Fibroblast of peridontal ligament (primary cell): ENCODE measurements around the gene SMIM10L1.

ENCODE experiments used
- DNase-seq: peaks from one replicate; pipeline ENCODE4 v3.0.0-alpha.2; 2010; ENCODE audit errors: extremely low read depth

Gene SMIM10L1

GRCh38 chr12:11171145-11171968 is at the start of gene SMIM10L1:
Gene SMIM10L1, plus strand, starts transcription at chr12:11171194. Its CDS starts 163 bp downstream, at chr12:11171357.
- DNase-seq = peak; percentile 92

DNA sequence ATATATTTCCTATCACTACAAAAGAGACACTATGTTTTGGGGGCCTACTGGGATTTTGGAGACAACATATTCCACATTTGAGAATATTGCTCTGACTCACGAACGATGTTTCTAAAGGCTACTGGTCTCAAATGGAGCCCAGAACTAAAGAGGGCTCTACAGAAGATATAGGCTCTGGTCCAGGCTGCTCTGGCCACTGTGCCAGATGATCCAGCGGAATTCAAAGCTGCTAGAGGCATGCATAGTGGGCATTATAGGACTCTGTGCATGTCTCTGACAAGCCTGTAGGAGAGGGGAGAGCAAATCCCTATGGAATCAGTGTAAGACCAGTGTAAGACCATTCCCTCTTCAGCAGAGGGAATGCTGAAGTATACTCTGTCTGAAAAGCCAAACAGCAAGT is 40.6 kb upstream of the SMIM10L1 start:
- DNase-seq = no peak

- no peak for DNase-seq
These were observed 40.0 kb upstream of the SMIM10L1 start for GRCh38 chr12:11130999-11131398.

- DNase-seq = no peak
These were observed 37.8 kb upstream of the SMIM10L1 start for GRCh38 chr12:11133162-11133561.

DNA sequence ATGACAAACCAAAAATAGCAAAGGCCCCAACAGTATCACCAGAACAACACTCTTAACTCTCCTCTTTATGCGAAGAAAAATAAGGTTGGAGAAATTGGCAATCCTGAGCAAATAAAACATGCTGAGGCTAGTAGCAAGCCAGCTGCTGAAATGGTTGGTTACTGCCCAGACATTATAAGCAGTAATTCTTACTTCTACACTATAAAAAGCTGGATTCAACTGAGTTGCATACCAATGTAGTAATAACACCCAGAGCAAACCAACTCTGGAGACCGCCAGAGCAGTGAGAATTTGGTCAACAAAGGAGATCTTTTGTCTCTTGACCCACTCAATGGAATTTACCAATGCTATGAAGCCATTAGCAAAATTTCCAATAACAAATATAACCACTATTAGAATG is 37.2 kb upstream of the SMIM10L1 start:
- no peak for DNase-seq

- DNase-seq = peak; percentile 9
These were observed 36.7 kb upstream of the SMIM10L1 start, which contains the start of gene TAS2R30 for GRCh38 chr12:11134305-11134704. Gene TAS2R30, minus strand, starts transcription at chr12:11134644. Its CDS starts 400 bp downstream, at chr12:11134244.

- DNase-seq = no peak
These were observed 34.9 kb upstream of the SMIM10L1 start for GRCh38 chr12:11136075-11136474.

- DNase-seq = no peak
These were observed 27.6 kb upstream of the SMIM10L1 start for GRCh38 chr12:11143352-11143751.

DNA sequence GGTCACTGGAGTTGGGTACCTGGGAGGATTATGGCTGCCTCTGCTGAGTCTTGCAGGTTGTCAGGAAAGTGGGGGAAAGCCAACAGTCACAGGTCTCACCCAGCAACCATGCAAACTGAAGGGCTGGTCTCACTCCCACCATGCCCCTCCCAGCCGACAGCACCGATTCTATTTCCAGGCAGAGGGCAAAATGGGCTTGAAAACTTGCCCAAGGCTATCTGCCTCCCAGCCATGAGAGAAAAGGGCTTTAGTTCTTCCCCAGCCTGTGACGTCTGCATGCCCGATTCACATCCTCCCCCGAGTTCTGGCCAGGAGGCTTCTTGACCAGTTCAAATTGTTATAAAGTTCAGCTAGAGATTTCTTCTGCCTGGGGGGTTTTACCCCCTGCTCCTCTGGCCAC is 26.7 kb upstream of the SMIM10L1 start:
- DNase-seq = no peak

DNA sequence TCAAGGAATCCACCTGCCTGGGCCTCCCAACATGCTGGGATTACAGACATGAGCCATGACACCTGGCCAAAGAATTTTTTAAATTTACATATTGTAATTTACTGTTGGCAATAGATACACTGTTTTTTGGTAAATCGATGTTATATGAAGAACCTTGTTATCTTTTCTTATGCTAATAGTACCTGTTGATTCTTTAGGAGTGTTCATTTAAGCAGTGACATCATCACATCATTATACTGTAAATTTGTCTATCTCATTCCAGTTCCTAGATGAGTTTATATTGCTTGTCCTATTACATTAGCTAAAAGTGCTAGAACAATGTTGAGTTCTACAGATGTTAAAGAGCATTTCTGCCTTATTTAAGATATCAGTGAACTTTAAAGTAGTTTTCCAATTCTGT is 23.6 kb upstream of the SMIM10L1 start:
- no peak for DNase-seq

DNA sequence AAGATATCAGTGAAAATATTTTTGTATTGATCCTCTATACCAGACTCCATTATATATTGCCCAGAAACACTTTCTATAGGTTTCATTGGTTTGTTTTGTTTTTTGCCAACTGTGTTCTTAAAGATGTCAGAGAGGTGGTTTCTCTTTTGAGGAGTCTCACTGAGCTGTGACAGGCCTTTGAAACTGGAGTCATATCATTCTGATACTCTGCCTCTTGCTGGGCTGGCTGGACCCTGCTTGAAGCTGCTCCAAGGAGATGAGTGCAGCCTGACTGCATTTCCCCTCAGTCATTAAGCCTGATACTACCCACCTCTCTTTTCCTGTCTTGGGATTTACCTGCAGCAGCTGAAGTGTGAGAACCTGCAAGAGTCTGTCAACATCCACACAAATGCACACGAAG is 20.2 kb upstream of the SMIM10L1 start:
- DNase-seq = no peak

DNA sequence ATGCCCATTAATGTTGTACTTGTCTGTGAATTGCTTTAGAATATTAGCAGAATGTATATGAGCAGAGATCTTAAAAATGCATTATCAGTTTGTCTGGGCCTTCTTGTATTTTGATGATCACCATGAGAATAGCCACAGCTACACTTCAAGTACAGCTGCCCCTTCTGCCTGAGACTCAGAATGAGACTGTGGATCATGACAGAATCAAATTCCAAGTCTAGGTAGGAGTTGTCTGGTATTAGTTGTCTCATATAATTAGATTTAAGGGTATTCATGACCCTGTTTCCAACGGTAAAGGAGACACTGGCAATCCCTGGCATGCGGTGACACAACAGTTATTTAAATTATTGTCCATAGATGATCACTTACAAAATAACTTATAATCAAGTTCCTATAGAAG is 18.3 kb upstream of the SMIM10L1 start:
- DNase-seq = no peak

DNA sequence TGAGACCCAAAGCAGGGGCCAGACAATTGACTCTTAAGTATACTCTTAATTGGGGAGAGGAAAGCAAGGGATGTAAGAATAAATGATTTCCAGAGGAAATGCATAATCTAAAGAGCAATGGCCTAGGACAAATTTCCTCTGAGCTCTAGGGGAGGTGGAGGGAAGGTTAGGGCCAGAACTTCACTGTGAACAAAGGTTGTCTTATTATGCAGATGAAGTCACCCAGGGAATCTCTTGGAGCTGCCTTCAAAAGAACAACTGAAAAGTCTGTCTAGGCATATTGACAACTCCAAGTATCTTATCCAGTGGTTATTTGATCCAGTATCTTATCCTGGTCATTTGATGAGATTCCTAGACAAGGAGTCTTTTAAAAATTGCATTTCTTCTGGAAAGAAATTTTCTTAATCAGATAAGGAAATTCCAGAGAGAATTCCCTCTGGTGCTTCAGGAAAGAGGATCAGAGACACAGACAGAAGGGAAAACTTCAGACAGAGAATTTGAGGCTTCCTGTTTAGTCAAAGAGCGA is 16.5 kb upstream of the SMIM10L1 start:
- DNase-seq = no peak

DNA sequence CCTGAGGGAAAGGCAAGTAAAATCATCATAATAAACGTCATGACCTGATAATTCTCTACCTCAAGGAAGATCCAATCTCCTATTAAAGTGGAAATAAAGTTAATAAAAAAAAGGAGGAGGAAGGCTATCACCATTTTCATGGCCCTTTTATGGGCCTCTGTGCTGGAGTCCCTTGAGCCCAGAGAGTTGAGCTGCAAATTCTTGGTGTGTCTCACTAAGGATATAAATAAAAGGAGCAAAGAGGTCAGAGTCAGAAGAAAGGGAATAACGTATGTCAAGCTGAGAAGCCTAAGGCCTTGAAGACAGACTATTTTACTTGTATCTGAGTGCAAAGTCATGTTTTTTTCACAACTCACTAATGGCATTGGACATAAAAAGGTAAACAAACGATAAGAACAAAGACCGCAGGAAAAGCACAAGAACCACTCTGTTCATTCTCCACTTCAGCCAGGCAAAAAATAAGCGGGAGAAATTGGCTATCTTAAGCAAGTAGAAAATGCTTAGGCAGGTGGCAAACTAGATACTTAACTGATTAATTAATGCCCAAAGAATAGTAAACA is 12.0 kb upstream of the SMIM10L1 start:
- no peak for DNase-seq

DNA sequence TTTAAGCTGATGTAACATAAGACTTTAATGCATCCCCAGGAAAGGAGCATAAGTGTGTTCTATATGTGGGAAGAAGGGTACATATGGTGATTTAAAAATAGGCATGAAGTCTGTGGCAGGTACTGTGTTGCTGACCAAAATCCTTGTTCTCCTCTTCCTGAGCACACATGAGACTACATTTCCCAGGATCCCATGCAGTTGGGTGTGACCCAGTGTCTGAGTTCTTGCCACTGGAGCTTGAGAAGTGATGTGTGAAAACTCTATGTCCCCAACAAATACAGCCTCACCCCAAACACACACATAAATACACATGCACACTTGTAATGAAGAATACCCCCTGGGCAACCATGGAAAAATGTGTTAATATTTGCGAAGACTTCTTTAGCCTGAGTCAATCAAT is 8.5 kb upstream of the SMIM10L1 start:
- no peak for DNase-seq

- DNase-seq = no peak
These were observed 6.6 kb upstream of the SMIM10L1 start for GRCh38 chr12:11164384-11164783.

DNA sequence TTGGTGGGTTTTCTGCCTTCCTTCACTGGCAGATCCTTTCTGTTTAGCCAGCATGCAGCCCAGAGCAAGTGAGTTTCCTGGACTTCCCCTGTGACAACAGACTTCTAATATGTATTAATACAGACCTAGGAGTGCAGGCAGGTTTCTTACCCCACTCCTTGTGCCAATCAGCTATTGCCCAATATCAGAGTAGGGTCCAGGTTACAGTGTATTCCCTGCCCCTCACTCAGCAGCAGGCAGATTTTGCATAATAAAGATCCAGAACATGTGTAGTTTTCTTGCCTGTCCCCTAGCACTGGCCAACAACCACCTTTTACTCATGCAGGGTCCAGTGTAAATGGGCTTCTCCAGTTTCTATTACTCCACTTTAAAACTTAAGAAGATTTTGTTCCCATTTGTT is 4.7 kb upstream of the SMIM10L1 start:
- DNase-seq = no peak

- DNase-seq = no peak
These were observed 217 bp upstream of the SMIM10L1 start for GRCh38 chr12:11170810-11171144.

DNA sequence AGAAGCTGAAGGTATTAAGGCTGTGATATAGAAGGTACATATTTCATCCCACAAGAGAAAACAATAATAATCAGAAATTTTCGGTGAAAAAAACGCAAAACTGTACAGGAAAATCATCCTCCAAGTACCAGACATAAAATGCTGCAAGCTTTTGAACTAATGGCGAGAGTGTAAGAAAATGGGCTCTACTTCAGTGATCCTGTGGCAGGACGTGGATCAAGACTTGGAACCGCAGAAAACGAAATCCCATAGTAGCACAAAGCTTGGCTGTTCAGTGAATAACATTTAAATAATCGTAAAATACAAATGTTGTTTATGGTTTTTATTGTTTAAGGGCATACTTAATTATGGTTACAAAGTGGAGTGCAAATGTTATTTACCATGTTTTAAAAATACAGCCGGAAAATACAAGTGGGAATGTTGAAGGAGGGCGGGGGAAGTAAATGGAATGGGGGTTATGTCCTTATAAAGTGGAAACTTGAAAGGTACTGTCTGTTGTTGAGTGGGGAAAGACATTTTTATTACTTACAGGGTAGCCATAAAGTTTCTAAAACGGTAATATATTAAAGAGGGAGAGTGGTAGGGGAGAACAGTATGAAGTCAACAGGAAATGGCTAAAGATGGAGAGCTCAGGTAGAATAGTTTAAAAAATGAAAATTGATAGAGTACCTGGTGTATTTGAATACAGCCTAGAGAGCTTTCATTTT is 1.1 kb downstream of the SMIM10L1 start:
- DNase-seq = peak; percentile 44

GRCh38 chr12:11174022-11174421 is 3.0 kb downstream of the SMIM10L1 start:
- peak; percentile 5 for DNase-seq

- no peak for DNase-seq
These were observed 7.3 kb downstream of the SMIM10L1 start for GRCh38 chr12:11178250-11178649.

DNA sequence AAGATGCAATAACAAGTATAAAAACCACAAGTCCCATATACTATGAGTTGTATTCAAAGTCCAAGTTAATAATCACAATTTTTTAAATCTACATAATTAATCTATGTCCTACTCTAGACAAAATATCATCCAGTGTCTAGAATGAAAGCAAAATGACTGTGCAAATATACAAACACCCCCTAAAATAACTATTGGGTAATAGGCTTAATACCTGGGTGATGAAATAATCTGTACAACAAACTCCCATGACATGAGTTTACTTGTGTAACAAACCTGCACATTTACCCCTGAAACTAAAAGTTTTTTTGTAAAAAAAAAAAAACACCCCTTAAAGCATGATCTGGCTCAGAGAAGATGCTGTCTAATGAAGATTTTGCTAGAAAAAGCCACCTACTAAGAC is 11.5 kb downstream of the SMIM10L1 start:
- no peak for DNase-seq

- DNase-seq = no peak
These were observed 12.0 kb downstream of the SMIM10L1 start for GRCh38 chr12:11183011-11183410.
